Prostate gland (tissue), 2 donors: ENCODE data around the gene TCF20. TPM values are rescaled to one million over a fixed set of nuclear protein-coding genes. Genes with fewer than 3 reads are reported as not detected.

Source experiments
- DNase-seq: peaks from one replicate; pipeline ENCODE4 v3.0.0-alpha.2; 2019; ENCODE audit warnings: low spot score
- H3K27ac ChIP-seq, 2 donors: fragments of 200-600 bp; sonication (generic); 2 replicates each; pipeline ENCODE4 v1.5.1; 2017 to 2019
- H3K27me3 ChIP-seq: fragments of 200-600 bp; sonication (generic); replicated peaks from 2 replicates; pipeline ENCODE4 v1.5.1; 2019; ENCODE audit not compliant: insufficient read depth
- H3K36me3 ChIP-seq, 2 donors: fragments of 200-600 bp; sonication (generic); 1 replicate in 1 of 2; 2 replicates in 1 of 2; pipeline versions ENCODE4 v1.5.1 to v1.8.1; 2017 to 2019
- H3K4me1 ChIP-seq: fragments of 200-600 bp; sonication (generic); replicated peaks from 2 replicates; pipeline ENCODE4 v1.5.1; 2019
- H3K4me3 ChIP-seq, 2 donors: fragments of 200-600 bp; sonication (generic); 2 replicates each; pipeline ENCODE4 v1.5.1; 2017 to 2019
- H3K9me3 ChIP-seq: fragments of 200-600 bp; sonication (generic); 2 replicates; pipeline ENCODE4 v1.5.1; 2017
- CTCF ChIP-seq, 4 experiments: fragments of 200-600 bp in 2 of 4; fragments of 450-650 bp in 2 of 4; sonication (generic) in 2 of 4; IDR thresholded peaks; 1 replicate in 3 of 4; 2 replicates in 1 of 4; pipeline ENCODE4 v1.5.1; 2016 to 2019; ENCODE audit warnings: antibody characterized with exemption in 4 of 4, mild to moderate bottlenecking in 2 of 4, moderate library complexity in 2 of 4
- POLR2A ChIP-seq: fragments of 450-650 bp; IDR thresholded peaks from one replicate; pipeline ENCODE4 v1.6.1; 2016; ENCODE audit warnings: antibody characterized with exemption, mild to moderate bottlenecking
- POLR2AphosphoS5 ChIP-seq: sonication (generic); formaldehyde crosslinking; IDR thresholded peaks from one replicate; pipeline ENCODE4 v1.6.1; 2017; ENCODE audit warnings: antibody characterized with exemption
- WGBS: methylation state at CpG from one replicate; pipeline ENCODE4 v1.1.5; 2018; 5-methylcytosine and 5-hydroxymethylcytosine counted together
- intact Hi-C: fragments of 100-400 bp; cut with DNase I; formaldehyde crosslinking; loops from one replicate; pipeline ENCODE4 v1.14.2; 2022
- total RNA-seq, 2 donors: library from RNA; depleted of rRNA; stranded (reverse); fragments of >200 nt; gene quantifications; one replicate each; pipeline ENCODE4 v1.1.0, GENCODE V29; 2016

The TCF20 gene
- total RNA-seq, 2 donors from 2014 or later = 43.9 to 47.3 TPM

- no peaks in the 10 kb centered on the region for H3K4me1 ChIP-seq
- DNase-seq = no peak
- H3K9me3 ChIP-seq = no peaks in the 10 kb centered on the region
- H3K27ac ChIP-seq = no peak overlapping the region
- TF ChIP-seq CTCF (IDR thresholded peaks at IDR 0.05) (no peak), POLR2AphosphoS5 (no peak), POLR2A (no peak)
- WGBS = 96% methylated on average over 3 of the region's 3 CpGs
- H3K36me3 ChIP-seq = no peaks in the 10 kb centered on the region
- H3K27me3 ChIP-seq = no peaks in the 10 kb centered on the region
- H3K4me3 ChIP-seq = no peak overlapping the region
- intact Hi-C loops = no loop called here
Measured at GRCh38 chr22:42231929-42232328, 38.5 kb downstream of the TCF20 start.

GRCh38 chr22:42229455-42230149 is 40.9 kb downstream of the TCF20 start:
- H3K36me3 ChIP-seq = no peaks in the 10 kb centered on the region
- no peak for DNase-seq
- WGBS = 51% methylated on average over 6 of the region's 6 CpGs
- TF ChIP-seq CTCF (IDR thresholded peaks at IDR 0.05) = no peak
- TF ChIP-seq POLR2A = no peak
- no peak for TF ChIP-seq POLR2AphosphoS5
- H3K9me3 ChIP-seq = no peaks in the 10 kb centered on the region
- H3K4me1 ChIP-seq = no peaks in the 10 kb centered on the region
- H3K4me3 ChIP-seq = no peak overlapping the region
- H3K27me3 ChIP-seq = no peaks in the 10 kb centered on the region
- intact Hi-C loops = no loop called here
- no peak overlapping the region for H3K27ac ChIP-seq

- DNase-seq = no peak
- no peak overlapping the region for H3K27ac ChIP-seq
Measured at GRCh38 chr22:42228483-42228882, 42.0 kb downstream of the TCF20 start.

GRCh38 chr22:42227435-42227834 is 43.0 kb downstream of the TCF20 start:
- no peak for TF ChIP-seq CTCF (IDR thresholded peaks at IDR 0.05)
- TF ChIP-seq POLR2AphosphoS5 = no peak
- TF ChIP-seq POLR2A = no peak
- Histone ChIP-seq H3K4me3 (no peak overlapping the region), H3K9me3 (no peaks in the 10 kb centered on the region), H3K4me1 (no peaks in the 10 kb centered on the region), H3K27ac (no peak overlapping the region), H3K36me3 (no peaks in the 10 kb centered on the region), H3K27me3 (no peaks in the 10 kb centered on the region)
- 93% methylated on average over 3 of the region's 3 CpGs for WGBS
- DNase-seq = no peak
- intact Hi-C loops = no loop called here

More at GRCh38 chr22:42228483-42228882, 42.0 kb downstream of the TCF20 start:
- intact Hi-C loops = no loop called here
- no peaks in the 10 kb centered on the region for H3K36me3 ChIP-seq
- no peaks in the 10 kb centered on the region for H3K9me3 ChIP-seq
- H3K27me3 ChIP-seq = no peaks in the 10 kb centered on the region
- 83% methylated on average over 4 of the region's 4 CpGs for WGBS
- H3K4me1 ChIP-seq = no peaks in the 10 kb centered on the region
- H3K4me3 ChIP-seq = no peak overlapping the region
- TF ChIP-seq POLR2A (no peak), POLR2AphosphoS5 (no peak), CTCF (IDR thresholded peaks at IDR 0.05) (no peak)

- 65% methylated on average over 1 of the region's 1 CpG for WGBS
- Histone ChIP-seq H3K27me3 (no peaks in the 10 kb centered on the region), H3K4me3 (no peak overlapping the region), H3K36me3 (no peaks in the 10 kb centered on the region), H3K4me1 (no peaks in the 10 kb centered on the region), H3K27ac (no peak overlapping the region), H3K9me3 (no peaks in the 10 kb centered on the region)
- intact Hi-C loops = no loop called here
- TF ChIP-seq POLR2AphosphoS5 (no peak), POLR2A (no peak), CTCF (IDR thresholded peaks at IDR 0.05) (no peak)
- no peak for DNase-seq
Measured at GRCh38 chr22:42225841-42226240, 44.6 kb downstream of the TCF20 start.
